Kidney glomerular epithelial cell (primary cell): ENCODE measurements around the gene HOXB9.

Source experiments
- DNase-seq: peaks from one replicate; lab custom pipeline; 2025; lab: John Stamatoyannopoulos, UW

The HOXB9 gene

DNA sequence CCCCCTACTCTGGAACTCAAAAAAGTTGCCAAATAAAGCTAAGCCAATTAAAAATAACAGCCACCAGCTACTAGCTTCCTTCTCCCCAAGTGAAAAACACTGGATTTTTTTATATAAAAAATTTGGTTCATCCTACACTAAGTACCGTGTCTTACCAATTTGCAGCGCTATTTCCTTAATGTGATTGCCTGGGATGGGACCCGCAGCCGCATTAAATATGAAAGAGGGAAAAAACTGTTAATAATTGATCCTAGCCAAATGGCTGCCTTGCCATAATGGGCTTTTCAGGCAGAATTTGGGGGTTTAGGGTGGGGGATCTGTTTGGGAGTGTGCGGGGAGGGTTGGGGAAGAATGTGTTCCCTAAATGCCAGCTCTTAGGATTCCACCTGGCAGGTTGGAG lies 2.0 kb downstream of the HOXB9 start:
- DNase-seq, result no peak

DNA sequence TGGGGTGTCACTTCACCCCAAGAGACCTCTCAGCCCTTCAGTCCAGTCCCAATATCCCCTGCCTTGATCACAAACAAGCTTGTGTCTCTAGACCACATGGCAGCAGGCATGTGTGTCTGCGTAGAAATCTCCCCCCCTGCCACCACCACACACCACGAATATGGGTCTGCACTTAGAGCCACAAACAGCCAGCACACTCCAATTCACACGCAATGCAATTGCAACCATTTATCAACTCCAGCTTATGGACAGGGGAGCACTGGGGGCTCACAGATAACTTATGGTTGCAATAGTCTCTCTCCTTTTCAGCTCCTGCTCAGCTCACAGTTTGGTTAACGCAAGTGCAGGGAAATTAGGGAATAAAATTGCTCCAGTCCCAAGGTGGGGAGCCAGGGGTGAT lies 2.6 kb downstream of the HOXB9 start:
- DNase-seq, result no peak

GRCh38 chr17:48622857-48623256 lies 3.3 kb downstream of the HOXB9 start:
- DNase-seq, result no peak

GRCh38 chr17:48621410-48622392 lies 4.5 kb downstream of the HOXB9 start:
- DNase-seq, result no peak

DNA sequence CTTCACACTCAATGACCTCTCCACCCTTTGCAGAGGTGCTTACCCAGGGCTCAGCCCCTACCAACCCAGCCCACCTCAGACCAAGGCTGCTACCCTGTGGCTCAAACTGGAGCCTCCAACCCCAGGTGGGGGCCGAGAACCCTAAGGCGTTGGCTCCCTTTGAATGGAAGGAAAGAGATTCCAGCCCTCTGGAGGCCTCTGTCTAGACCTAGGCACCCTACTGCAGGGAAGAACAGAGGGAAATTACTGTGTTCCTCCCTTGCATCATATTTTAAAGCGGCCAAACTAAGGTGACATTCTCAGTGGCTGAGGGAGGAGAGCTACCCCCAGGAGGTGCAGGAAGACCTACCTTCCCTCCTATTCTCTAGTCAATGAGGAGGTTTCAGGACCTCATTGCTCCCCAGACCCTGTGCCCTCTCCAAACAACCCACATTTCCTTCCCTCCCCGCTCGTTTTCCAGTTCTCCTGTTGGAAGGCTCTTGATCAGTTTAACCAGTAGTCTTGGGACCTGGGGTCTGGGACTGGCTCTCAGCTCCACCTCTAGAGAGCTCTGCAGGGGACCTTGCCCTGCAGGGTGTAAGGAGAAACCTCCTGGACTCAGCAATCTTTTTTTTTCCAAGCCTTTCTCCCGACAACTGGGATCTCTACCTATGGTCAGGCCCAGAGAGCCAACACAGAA lies 5.6 kb downstream of the HOXB9 start:
- DNase-seq, result no peak

DNA sequence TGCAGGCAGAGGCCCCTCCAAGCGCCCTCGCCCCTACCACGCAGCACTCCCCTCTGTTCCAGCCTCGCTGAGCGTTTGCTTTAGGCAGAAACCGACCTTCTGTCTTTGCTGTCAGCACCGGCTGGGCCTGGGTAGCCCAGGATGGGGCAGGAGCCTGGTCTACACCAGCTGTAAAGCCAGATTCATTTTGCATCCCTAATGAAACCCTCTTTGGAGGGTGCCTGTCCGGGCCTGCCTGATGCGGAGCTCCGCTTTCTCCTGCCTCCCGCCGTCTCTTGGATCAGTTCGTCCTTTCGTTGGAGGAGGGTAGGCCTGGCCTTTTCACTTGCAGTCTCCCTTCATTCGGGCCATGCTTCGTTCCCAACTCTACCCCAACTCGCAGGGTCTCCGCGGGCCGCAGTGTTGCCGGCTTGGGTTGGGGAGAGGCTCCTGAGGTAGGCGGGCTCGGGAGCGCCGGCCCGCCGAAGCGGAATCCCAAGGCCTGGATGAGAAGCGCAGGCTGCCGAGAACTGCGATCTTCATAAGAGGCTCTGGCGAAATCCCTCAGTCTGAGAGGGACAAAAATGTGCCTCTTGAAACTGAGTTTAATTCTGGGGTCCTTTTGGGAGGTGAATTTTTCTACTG lies 6.2 kb downstream of the HOXB9 start:
- no peak for DNase-seq

- DNase-seq, result peak; percentile 83
Measured at GRCh38 chr17:48618256-48618896, 7.8 kb downstream of the HOXB9 start.

DNA sequence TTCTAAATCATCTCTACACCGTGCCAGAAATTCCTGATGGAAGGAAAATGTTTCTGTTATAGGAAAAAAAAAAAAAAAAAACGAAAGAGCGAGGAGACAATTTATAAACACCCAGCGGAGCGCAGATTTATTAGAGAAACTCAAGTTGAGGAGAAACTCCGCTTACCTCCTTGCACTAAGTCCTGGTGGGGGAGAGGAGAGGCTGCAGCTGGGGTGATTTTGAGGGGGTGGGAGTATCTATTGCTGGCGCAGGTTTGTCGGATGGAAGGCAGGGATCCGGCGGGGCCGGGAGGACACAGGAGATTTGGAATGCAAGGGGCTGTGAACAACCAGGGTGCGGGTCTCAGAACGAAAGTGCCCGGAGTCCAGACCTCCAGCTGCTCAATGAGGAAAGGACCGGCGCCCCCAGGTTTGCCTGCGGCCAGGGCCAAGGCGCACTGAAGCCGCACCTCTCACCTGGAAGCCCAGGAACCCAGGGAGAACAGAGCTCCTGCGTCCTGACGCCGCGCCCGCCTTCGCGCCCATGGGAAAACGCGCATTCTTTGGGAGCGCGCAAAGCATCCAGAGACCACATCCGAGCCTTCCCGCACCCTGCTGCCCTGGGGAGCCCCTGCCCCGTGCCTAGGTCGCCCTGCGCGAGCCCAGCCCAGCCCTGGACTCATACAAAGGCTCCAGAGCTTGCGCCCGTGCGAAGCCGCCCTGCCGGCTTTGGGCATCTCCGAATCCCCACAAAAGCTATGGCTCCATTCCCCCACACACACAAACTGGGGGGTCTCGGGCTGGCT lies 8.5 kb downstream of the HOXB9 start:
- no peak for DNase-seq

- no peak for DNase-seq
Measured at GRCh38 chr17:48616717-48617470, 9.3 kb downstream of the HOXB9 start.

DNA sequence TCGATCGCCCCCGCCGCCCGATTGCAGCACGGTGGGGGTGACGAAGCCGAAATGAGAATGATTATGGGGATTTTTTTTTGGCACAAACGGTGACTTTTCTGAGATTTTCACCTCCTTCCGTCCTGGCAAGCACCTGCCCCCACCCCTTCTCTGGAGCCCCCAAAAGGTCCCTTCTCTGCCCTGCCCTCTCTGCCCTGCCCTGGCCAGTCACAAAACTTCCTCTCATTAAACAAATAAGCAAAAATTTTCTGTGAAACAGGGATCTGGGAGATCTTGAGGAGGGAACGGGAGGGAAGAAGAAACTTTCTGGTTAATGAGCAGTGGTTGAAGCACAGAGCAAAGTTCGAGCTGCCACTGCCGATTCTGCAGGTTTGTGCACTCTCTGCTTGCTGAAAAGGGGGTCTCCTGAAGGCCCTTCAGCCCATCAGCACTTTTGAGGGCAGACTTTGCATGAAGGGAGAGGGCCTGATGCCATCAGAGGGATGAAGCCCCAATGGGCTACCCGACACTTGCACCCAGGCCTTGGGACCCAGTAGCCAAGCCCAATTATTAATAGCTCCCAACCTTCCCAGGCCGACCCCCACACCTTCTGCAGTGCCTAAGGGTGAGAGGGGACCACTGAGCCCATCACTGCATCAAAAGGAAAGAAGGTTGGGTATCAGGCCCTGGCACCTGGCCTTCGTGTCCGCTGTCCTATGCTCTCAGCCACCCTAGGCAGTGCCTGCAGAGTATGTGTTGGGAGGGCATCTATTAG lies 10.0 kb downstream of the HOXB9 start:
- no peak for DNase-seq

- no peak for DNase-seq
Measured at GRCh38 chr17:48615047-48615962, 10.9 kb downstream of the HOXB9 start, which contains the start of gene HOXB8. TSS of gene HOXB8 (minus strand) at chr17:48615292. CDS start at chr17:48614704, 588 bp downstream.

- no peak for DNase-seq
Measured at GRCh38 chr17:48613862-48614694, 12.1 kb downstream of the HOXB9 start.

GRCh38 chr17:48612854-48613691 lies 13.1 kb downstream of the HOXB9 start:
- peak; percentile 28 for DNase-seq

GRCh38 chr17:48612456-48612853 lies 13.7 kb downstream of the HOXB9 start:
- DNase-seq, result no peak

DNA sequence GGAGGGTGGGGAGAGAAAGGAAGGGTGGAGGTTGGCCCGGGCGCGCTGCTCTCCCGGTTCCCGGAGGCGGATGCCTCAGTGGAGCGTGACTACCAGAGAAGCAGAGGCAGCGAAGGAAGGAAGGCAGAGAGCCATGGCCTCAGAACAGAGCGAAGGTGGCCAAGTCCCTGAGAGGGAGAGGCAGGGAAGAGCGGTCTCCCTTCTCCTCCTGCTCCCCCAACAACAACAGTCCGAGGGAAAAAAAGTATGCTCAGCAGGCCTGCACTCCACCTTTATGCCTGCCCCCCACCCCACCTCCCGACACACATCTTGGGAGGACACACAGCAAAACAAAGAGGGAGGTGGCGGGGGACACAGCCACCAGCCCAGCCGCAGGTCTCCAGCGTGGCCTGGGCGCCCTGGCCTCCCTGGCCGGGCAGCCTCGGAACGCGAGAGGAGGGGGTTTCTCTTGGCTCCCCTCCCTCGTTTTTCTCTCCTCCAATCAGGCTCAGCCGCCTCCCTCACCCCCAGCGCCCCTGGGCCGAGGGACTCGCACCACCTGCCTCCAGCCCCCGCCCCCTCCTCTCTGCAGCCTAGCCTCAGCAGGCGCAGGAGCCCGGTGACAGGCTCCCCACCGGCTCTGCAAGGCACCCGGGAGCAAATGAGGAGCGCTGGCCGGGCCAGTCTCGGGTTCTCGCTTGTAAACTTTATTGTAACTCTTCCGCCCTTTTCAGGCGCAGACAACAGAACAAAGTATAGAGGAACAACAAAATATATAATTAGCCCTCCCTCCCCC lies 14.3 kb downstream of the HOXB9 start:
- peak; percentile 38 for DNase-seq

- DNase-seq, result no peak
Measured at GRCh38 chr17:48611213-48611612, 14.9 kb downstream of the HOXB9 start.
